OCI-LY7 (cell line): ENCODE measurements around the gene SPTLC1.

Experiments used
- EZH2phosphoT487 ChIP-seq: fragments of 200-600 bp; sonication (generic); IDR thresholded peaks from 2 replicates; pipeline ENCODE4 v1.6.1; 2018; ENCODE audit warnings: low read depth, borderline replicate concordance, mild to moderate bottlenecking, mixed run types, antibody characterized with exemption, low read length, moderate library complexity, mixed read lengths
- TF ChIP-seq, protein P1 (sequence below): fragments of 200-600 bp; sonication (generic); conservative IDR thresholded peaks from 2 replicates; pipeline ENCODE4 v1.5.1; 2014; ENCODE audit warnings: mild to moderate bottlenecking, antibody characterized with exemption, low read length, moderate library complexity, mixed read lengths

DNA sequence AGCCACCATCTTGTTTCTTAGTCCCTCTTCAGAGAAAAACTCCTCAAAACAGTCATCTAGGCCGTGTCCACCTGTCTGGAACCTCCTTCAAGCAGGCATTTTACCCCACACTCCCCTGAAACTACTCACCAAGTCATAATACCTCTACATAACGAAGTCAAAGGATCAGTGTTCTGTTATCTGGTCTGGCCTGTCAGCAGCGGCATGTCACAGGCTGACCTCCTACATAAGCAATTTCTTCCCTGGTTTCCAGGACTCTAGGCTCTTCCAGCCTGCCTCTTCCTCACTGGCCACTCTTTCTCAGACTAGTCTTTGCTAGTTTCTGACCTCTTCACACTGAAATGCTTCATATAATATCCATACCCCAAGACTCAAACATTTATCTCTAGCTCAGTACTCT lies 72.2 kb downstream of the SPTLC1 start:
- TF ChIP-seq, protein P1, sequence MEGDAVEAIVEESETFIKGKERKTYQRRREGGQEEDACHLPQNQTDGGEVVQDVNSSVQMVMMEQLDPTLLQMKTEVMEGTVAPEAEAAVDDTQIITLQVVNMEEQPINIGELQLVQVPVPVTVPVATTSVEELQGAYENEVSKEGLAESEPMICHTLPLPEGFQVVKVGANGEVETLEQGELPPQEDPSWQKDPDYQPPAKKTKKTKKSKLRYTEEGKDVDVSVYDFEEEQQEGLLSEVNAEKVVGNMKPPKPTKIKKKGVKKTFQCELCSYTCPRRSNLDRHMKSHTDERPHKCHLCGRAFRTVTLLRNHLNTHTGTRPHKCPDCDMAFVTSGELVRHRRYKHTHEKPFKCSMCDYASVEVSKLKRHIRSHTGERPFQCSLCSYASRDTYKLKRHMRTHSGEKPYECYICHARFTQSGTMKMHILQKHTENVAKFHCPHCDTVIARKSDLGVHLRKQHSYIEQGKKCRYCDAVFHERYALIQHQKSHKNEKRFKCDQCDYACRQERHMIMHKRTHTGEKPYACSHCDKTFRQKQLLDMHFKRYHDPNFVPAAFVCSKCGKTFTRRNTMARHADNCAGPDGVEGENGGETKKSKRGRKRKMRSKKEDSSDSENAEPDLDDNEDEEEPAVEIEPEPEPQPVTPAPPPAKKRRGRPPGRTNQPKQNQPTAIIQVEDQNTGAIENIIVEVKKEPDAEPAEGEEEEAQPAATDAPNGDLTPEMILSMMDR, result no peak
- TF ChIP-seq EZH2phosphoT487, result no peak
